Measurements from ENCODE around the gene IFI44L.

DNA sequence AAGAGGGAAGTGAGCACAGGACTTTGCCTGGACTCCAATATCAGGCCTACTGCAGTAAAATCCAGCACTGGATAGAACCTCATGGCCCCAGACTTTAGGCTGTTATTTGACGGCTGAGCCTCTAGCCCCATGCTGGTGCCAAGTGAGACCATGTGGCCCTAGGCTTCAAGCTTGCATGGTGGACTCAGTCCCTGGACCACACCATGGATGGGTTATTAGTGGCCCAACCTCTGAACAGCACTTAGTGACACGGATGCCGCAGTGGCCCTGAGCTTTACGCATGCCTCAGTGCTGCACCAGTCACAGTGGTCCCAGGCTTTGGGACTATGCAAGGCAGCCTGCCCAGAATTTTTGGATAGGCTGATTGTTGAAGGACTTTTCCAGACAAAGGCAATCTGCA is 13.0 kb downstream of the IFI44L start:
- no peak for TF ChIP-seq ZNF552 (CRISPR knock-in tag; IDR thresholded peaks at IDR 0.05; ENCODE audit: borderline replicate concordance)
- no peak for TF ChIP-seq GTF2F1 (IDR thresholded peaks at IDR 0.05; ENCODE audit: low read length)
- TF ChIP-seq, protein P1, sequence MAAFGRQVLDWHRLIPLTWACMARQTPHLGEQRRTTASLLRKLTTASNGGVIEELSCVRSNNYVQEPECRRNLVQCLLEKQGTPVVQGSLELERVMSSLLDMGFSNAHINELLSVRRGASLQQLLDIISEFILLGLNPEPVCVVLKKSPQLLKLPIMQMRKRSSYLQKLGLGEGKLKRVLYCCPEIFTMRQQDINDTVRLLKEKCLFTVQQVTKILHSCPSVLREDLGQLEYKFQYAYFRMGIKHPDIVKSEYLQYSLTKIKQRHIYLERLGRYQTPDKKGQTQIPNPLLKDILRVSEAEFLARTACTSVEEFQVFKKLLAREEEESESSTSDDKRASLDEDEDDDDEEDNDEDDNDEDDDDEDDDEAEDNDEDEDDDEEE (CRISPR knock-in tag; IDR thresholded peaks at IDR 0.05) = no peak
- TF ChIP-seq, protein P2, sequence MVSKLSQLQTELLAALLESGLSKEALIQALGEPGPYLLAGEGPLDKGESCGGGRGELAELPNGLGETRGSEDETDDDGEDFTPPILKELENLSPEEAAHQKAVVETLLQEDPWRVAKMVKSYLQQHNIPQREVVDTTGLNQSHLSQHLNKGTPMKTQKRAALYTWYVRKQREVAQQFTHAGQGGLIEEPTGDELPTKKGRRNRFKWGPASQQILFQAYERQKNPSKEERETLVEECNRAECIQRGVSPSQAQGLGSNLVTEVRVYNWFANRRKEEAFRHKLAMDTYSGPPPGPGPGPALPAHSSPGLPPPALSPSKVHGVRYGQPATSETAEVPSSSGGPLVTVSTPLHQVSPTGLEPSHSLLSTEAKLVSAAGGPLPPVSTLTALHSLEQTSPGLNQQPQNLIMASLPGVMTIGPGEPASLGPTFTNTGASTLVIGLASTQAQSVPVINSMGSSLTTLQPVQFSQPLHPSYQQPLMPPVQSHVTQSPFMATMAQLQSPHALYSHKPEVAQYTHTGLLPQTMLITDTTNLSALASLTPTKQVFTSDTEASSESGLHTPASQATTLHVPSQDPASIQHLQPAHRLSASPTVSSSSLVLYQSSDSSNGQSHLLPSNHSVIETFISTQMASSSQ (IDR thresholded peaks at IDR 0.05; ENCODE audit: low read depth) = no peak
- TF ChIP-seq, protein P2 (CRISPR knock-in tag; IDR thresholded peaks at IDR 0.05; ENCODE audit: borderline replicate concordance) = no peak
- TF ChIP-seq, protein P3, sequence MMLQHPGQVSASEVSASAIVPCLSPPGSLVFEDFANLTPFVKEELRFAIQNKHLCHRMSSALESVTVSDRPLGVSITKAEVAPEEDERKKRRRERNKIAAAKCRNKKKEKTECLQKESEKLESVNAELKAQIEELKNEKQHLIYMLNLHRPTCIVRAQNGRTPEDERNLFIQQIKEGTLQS (CRISPR knock-in tag; IDR thresholded peaks at IDR 0.05) = no peak
- TF ChIP-seq FOXP1 (IDR thresholded peaks at IDR 0.05) = no peak
- TF ChIP-seq FOXP1 (CRISPR knock-in tag; IDR thresholded peaks at IDR 0.05) = no peak
- no peak for TF ChIP-seq GABPA (IDR thresholded peaks at IDR 0.05; ENCODE audit: low read depth, low read length)
- no peak for TF ChIP-seq GABPA (CRISPR knock-in tag; IDR thresholded peaks at IDR 0.05; ENCODE audit: low read depth)
- no peak for TF ChIP-seq SRSF9 (IDR thresholded peaks at IDR 0.05; ENCODE audit: borderline replicate concordance, insufficient read depth, low read depth, low read length, poor library complexity, severe bottlenecking)
- TF ChIP-seq, protein P4, sequence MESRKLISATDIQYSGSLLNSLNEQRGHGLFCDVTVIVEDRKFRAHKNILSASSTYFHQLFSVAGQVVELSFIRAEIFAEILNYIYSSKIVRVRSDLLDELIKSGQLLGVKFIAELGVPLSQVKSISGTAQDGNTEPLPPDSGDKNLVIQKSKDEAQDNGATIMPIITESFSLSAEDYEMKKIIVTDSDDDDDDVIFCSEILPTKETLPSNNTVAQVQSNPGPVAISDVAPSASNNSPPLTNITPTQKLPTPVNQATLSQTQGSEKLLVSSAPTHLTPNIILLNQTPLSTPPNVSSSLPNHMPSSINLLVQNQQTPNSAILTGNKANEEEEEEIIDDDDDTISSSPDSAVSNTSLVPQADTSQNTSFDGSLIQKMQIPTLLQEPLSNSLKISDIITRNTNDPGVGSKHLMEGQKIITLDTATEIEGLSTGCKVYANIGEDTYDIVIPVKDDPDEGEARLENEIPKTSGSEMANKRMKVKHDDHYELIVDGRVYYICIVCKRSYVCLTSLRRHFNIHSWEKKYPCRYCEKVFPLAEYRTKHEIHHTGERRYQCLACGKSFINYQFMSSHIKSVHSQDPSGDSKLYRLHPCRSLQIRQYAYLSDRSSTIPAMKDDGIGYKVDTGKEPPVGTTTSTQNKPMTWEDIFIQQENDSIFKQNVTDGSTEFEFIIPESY (CRISPR knock-in tag; IDR thresholded peaks at IDR 0.05) = no peak
- no peak for TF ChIP-seq ZMYM2 (CRISPR knock-in tag; IDR thresholded peaks at IDR 0.05)
- TF ChIP-seq, protein P5, sequence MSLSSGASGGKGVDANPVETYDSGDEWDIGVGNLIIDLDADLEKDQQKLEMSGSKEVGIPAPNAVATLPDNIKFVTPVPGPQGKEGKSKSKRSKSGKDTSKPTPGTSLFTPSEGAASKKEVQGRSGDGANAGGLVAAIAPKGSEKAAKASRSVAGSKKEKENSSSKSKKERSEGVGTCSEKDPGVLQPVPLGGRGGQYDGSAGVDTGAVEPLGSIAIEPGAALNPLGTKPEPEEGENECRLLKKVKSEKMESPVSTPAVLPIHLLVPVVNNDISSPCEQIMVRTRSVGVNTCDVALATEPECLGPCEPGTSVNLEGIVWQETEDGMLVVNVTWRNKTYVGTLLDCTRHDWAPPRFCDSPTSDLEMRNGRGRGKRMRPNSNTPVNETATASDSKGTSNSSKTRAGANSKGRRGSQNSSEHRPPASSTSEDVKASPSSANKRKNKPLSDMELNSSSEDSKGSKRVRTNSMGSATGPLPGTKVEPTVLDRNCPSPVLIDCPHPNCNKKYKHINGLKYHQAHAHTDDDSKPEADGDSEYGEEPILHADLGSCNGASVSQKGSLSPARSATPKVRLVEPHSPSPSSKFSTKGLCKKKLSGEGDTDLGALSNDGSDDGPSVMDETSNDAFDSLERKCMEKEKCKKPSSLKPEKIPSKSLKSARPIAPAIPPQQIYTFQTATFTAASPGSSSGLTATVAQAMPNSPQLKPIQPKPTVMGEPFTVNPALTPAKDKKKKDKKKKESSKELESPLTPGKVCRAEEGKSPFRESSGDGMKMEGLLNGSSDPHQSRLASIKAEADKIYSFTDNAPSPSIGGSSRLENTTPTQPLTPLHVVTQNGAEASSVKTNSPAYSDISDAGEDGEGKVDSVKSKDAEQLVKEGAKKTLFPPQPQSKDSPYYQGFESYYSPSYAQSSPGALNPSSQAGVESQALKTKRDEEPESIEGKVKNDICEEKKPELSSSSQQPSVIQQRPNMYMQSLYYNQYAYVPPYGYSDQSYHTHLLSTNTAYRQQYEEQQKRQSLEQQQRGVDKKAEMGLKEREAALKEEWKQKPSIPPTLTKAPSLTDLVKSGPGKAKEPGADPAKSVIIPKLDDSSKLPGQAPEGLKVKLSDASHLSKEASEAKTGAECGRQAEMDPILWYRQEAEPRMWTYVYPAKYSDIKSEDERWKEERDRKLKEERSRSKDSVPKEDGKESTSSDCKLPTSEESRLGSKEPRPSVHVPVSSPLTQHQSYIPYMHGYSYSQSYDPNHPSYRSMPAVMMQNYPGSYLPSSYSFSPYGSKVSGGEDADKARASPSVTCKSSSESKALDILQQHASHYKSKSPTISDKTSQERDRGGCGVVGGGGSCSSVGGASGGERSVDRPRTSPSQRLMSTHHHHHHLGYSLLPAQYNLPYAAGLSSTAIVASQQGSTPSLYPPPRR (CRISPR knock-in tag; IDR thresholded peaks at IDR 0.05; ENCODE audit: borderline replicate concordance) = no peak
- TF ChIP-seq ZNF562 (CRISPR knock-in tag; IDR thresholded peaks at IDR 0.05; ENCODE audit: borderline replicate concordance) = no peak
- no peak for TF ChIP-seq POLR2AphosphoS5 (IDR thresholded peaks at IDR 0.05; ENCODE audit: low read depth, low read length)
